ENCODE results near the gene SAT1. TPM values are rescaled to one million over a fixed set of nuclear protein-coding genes. Genes with fewer than 3 reads are reported as not detected.

Gene SAT1
- total and polyA plus RNA-seq, 2 of the 13 experiments (the other 11 are each of a cell fraction or from before 2014, with no cell fraction given) = 216 to 1,243 TPM

DNA sequence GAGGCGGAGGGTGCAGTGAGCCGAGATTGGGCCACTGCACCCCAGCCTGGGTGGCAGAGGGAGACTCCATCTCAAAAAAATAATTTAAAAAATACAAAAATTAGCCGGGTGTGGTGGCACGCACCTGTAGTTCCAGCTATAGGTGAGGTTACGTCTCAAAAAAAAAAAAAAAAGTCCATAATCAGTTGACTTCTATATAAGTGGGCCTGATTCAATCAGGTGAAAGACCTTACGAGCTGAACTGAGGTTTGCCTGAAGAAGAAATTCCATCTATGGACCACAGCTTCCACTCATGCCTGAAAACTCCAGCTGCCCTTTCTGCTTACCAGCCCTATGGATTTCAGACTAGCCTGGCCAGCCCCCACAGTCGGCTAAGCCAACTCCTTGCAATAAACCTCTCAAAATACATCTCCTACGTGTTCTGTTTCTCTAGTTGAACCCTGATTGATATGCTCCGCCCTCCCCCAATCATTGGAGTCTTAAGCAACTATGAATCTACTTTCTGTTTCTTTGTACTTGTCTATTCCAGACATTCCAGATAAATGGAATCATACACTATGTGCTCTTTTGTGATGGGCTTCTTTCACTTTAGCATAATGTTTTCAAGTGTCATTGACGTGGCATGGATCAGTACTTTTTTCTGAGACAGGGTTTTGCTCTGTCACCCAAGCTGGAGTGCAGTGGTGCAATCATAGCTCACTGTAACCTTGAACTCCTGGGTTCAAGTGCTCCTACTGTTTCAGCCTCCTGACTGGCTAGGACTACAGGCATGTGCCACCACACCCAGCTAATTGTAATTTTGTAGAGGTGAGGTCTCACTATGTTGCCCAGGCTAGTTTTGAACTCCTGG lies 36.6 kb downstream of the SAT1 start (continued):
- TF ChIP-seq ZNF839 (CRISPR knock-in tag; IDR thresholded peaks at IDR 0.05; ENCODE audit: borderline replicate concordance) (no peak), HNF4A (CRISPR knock-in tag; IDR thresholded peaks at IDR 0.05) (peak; percentile 31; the same call in 1 of the 2 replicates), ZNF260 (CRISPR knock-in tag; IDR thresholded peaks at IDR 0.05; ENCODE audit: borderline replicate concordance, low read depth) (no peak), ZNF782 (CRISPR knock-in tag; IDR thresholded peaks at IDR 0.05; ENCODE audit: borderline replicate concordance) (no peak), ZNF17 (CRISPR knock-in tag; IDR thresholded peaks at IDR 0.05) (no peak), TCF7 (IDR thresholded peaks at IDR 0.05; ENCODE audit: low read depth) (no peak), ZNF121 (CRISPR knock-in tag; IDR thresholded peaks at IDR 0.05) (peak; percentile 19; the same call in 1 of the 2 replicates), MED1 (CRISPR knock-in tag; IDR thresholded peaks at IDR 0.05) (0 out of 2 replicates have a peak, but pooled peaks have one; percentile 12), NR2C2 (CRISPR knock-in tag; IDR thresholded peaks at IDR 0.05; ENCODE audit: borderline replicate concordance) (no peak), SIN3A (IDR thresholded peaks at IDR 0.05; ENCODE audit: borderline replicate concordance, low read depth, low read length) (no peak), EZH2 (conservative IDR thresholded peaks at IDR 0.05; ENCODE audit: low read depth, low read length) (no peak), FOSL2 (CRISPR knock-in tag; IDR thresholded peaks at IDR 0.05) (0 out of 2 replicates have a peak, but pooled peaks have one; percentile 11), CEBPG (CRISPR knock-in tag; IDR thresholded peaks at IDR 0.05) (peak; percentile 26; the same call in 1 of the 2 replicates), ZNF383 (CRISPR knock-in tag; IDR thresholded peaks at IDR 0.05; ENCODE audit: borderline replicate concordance) (no peak)
- TF ChIP-seq, protein P1, sequence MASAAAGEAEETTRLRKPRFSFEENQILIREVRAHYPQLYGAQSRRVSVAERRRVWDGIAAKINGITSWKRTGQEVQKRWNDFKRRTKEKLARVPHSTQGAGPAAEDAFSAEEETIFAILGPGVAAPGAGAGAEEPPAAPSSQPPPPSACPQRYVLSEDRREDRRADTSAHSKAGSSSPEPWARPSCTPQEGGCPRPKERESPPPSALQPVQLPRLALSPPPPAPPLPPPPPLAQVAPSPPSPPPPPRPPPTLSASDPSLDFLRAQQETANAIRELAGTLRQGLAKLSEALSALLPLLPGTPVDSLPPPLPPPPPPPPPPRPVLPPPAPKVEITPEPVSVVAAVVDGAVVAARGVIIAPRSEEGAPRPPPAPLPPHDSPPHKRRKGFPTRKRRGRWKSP (CRISPR knock-in tag; IDR thresholded peaks at IDR 0.05) = no peak
- TF ChIP-seq, protein P2, sequence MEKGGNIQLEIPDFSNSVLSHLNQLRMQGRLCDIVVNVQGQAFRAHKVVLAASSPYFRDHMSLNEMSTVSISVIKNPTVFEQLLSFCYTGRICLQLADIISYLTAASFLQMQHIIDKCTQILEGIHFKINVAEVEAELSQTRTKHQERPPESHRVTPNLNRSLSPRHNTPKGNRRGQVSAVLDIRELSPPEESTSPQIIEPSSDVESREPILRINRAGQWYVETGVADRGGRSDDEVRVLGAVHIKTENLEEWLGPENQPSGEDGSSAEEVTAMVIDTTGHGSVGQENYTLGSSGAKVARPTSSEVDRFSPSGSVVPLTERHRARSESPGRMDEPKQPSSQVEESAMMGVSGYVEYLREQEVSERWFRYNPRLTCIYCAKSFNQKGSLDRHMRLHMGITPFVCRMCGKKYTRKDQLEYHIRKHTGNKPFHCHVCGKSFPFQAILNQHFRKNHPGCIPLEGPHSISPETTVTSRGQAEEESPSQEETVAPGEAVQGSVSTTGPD (CRISPR knock-in tag; IDR thresholded peaks at IDR 0.05) = no peak
- TF ChIP-seq, protein P3, sequence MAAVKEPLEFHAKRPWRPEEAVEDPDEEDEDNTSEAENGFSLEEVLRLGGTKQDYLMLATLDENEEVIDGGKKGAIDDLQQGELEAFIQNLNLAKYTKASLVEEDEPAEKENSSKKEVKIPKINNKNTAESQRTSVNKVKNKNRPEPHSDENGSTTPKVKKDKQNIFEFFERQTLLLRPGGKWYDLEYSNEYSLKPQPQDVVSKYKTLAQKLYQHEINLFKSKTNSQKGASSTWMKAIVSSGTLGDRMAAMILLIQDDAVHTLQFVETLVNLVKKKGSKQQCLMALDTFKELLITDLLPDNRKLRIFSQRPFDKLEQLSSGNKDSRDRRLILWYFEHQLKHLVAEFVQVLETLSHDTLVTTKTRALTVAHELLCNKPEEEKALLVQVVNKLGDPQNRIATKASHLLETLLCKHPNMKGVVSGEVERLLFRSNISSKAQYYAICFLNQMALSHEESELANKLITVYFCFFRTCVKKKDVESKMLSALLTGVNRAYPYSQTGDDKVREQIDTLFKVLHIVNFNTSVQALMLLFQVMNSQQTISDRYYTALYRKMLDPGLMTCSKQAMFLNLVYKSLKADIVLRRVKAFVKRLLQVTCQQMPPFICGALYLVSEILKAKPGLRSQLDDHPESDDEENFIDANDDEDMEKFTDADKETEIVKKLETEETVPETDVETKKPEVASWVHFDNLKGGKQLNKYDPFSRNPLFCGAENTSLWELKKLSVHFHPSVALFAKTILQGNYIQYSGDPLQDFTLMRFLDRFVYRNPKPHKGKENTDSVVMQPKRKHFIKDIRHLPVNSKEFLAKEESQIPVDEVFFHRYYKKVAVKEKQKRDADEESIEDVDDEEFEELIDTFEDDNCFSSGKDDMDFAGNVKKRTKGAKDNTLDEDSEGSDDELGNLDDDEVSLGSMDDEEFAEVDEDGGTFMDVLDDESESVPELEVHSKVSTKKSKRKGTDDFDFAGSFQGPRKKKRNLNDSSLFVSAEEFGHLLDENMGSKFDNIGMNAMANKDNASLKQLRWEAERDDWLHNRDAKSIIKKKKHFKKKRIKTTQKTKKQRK (IDR thresholded peaks at IDR 0.05; ENCODE audit: low read length) = no peak
- TF ChIP-seq, protein P4, sequence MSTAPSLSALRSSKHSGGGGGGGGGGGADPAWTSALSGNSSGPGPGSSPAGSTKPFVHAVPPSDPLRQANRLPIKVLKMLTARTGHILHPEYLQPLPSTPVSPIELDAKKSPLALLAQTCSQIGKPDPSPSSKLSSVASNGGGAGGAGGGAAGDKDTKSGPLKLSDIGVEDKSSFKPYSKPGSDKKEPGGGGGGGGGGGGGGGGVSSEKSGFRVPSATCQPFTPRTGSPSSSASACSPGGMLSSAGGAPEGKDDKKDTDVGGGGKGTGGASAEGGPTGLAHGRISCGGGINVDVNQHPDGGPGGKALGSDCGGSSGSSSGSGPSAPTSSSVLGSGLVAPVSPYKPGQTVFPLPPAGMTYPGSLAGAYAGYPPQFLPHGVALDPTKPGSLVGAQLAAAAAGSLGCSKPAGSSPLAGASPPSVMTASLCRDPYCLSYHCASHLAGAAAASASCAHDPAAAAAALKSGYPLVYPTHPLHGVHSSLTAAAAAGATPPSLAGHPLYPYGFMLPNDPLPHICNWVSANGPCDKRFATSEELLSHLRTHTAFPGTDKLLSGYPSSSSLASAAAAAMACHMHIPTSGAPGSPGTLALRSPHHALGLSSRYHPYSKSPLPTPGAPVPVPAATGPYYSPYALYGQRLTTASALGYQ (CRISPR knock-in tag; IDR thresholded peaks at IDR 0.05) = no peak

Measured in HepG2 (cell line).